ENCODE data around the gene GATD1. TPM values are rescaled to one million over a fixed set of nuclear protein-coding genes. Genes with fewer than 3 reads are reported as not detected.
A peak's percentile ranks its signal among the peaks of the same experiment; 100 is the strongest.

GATD1 gene
- total RNA-seq, 1 donor from 2014 or later: 94.9 TPM

- no peaks in the 10 kb centered on the region for H3K36me3 Mint-ChIP-seq (ENCODE audit: low read depth)
- H3K4me3 Mint-ChIP-seq: peak overlapping the region; percentile 83
These were observed 2.8 kb upstream of the GATD1 start for GRCh38 chr11:779955-780532.

GRCh38 chr11:778976-779954 is 2.0 kb upstream of the GATD1 start:
- no peak overlapping the region for H3K27ac Mint-ChIP-seq (ENCODE audit: unreplicated experiment)
- peaks cover 2% of the 10 kb centered on the region for H3K27me3 Mint-ChIP-seq (ENCODE audit: low read depth)
- no peaks in the 10 kb centered on the region for H3K9me3 Mint-ChIP-seq
- H3K36me3 Mint-ChIP-seq (ENCODE audit: low read depth): no peaks in the 10 kb centered on the region
- no peak for DNase-seq (ENCODE audit: low read depth, low spot score)
- peaks cover 29% of the 10 kb centered on the region for H3K4me1 Mint-ChIP-seq
- TF ChIP-seq CTCF (conservative IDR thresholded peaks at IDR 0.05): no peak
- H3K4me3 Mint-ChIP-seq: peak overlapping the region; percentile 68

More at GRCh38 chr11:779955-780532, 2.8 kb upstream of the GATD1 start:
- Mint-ChIP-seq H3K9me3 (no peaks in the 10 kb centered on the region), H3K27me3 (ENCODE audit: low read depth) (peaks cover 2% of the 10 kb centered on the region), H3K4me1 (peaks cover 28% of the 10 kb centered on the region), H3K27ac (ENCODE audit: unreplicated experiment) (no peak overlapping the region)
- TF ChIP-seq CTCF (conservative IDR thresholded peaks at IDR 0.05): no peak
- DNase-seq (ENCODE audit: low read depth, low spot score): no peak

- Mint-ChIP-seq H3K27ac (ENCODE audit: unreplicated experiment) (peak overlapping the region; percentile 93), H3K4me1 (peaks cover 26% of the 10 kb centered on the region), H3K27me3 (ENCODE audit: low read depth) (no peaks in the 10 kb centered on the region), H3K4me3 (peak overlapping the region; percentile 91), H3K9me3 (no peaks in the 10 kb centered on the region), H3K36me3 (ENCODE audit: low read depth) (no peaks in the 10 kb centered on the region)
- no peak for TF ChIP-seq CTCF (conservative IDR thresholded peaks at IDR 0.05)
- DNase-seq (ENCODE audit: low read depth, low spot score): peak; percentile 40
These were observed 563 bp downstream of the GATD1 start for GRCh38 chr11:776561-777287.

- TF ChIP-seq CTCF (conservative IDR thresholded peaks at IDR 0.05): no peak
- Mint-ChIP-seq H3K4me3 (peak overlapping the region; percentile 91), H3K27me3 (ENCODE audit: low read depth) (no peaks in the 10 kb centered on the region), H3K36me3 (ENCODE audit: low read depth) (no peaks in the 10 kb centered on the region), H3K27ac (ENCODE audit: unreplicated experiment) (peak overlapping the region; percentile 93), H3K4me1 (peaks cover 26% of the 10 kb centered on the region), H3K9me3 (no peaks in the 10 kb centered on the region)
- DNase-seq (ENCODE audit: low read depth, low spot score): no peak
These were observed 1.1 kb downstream of the GATD1 start for GRCh38 chr11:776263-776560.

GRCh38 chr11:774873-775592 is 2.3 kb downstream of the GATD1 start:
- H3K36me3 Mint-ChIP-seq (ENCODE audit: low read depth): no peaks in the 10 kb centered on the region
- H3K4me3 Mint-ChIP-seq: peak overlapping the region; percentile 91
- no peak for DNase-seq (ENCODE audit: low read depth, low spot score)
- no peak for TF ChIP-seq CTCF (conservative IDR thresholded peaks at IDR 0.05)
- H3K4me1 Mint-ChIP-seq: peaks cover 18% of the 10 kb centered on the region
- H3K27ac Mint-ChIP-seq (ENCODE audit: unreplicated experiment): no peak overlapping the region
- no peaks in the 10 kb centered on the region for H3K9me3 Mint-ChIP-seq
- H3K27me3 Mint-ChIP-seq (ENCODE audit: low read depth): no peaks in the 10 kb centered on the region
